ENCODE data around the gene TAS2R40. TPM values are rescaled to one million over a fixed set of nuclear protein-coding genes. Genes with fewer than 3 reads are reported as not detected.

TAS2R40 gene
- polyA plus RNA-seq, 3 donors: 0.54 TPM; not detected in 2

- Histone ChIP-seq H3K79me2 (ENCODE audit: insufficient read depth, low read length) (peaks cover 39% of the 10 kb centered on the region), H4K20me1 (ENCODE audit: insufficient read depth, low read length) (peaks cover 44% of the 10 kb centered on the region), H3K4me2 (replicated peaks; ENCODE audit: extremely low read depth, low read length, poor library complexity, severe bottlenecking) (peak overlapping the region; percentile 83), H3K27ac (ENCODE audit: low read depth in 1 of 2, low read length in 2 of 2) (peak overlapping the region in 1 of 2 donors; percentile 91), H3K9ac (ENCODE audit: insufficient read depth, low read length, poor library complexity, severe bottlenecking) (no peak overlapping the region), H3K9me3 (replicated peaks in 1 of 2; ENCODE audit: control insufficient read depth in 1 of 2, insufficient read depth in 1 of 2, low read length in 2 of 2) (no peaks in the 10 kb centered on the region), H2AFZ (ENCODE audit: insufficient read depth, low read depth, low read length, poor library complexity, severe bottlenecking) (no peak overlapping the region), H3K27me3 (ENCODE audit: control insufficient read depth in 2 of 2, insufficient read depth in 2 of 2, low read length in 2 of 2) (no peaks in the 10 kb centered on the region), H3K4me1 (ENCODE audit: control insufficient read depth in 1 of 2, insufficient read depth in 2 of 2, low read length in 2 of 2) (peaks cover 21 to 26% of the 10 kb centered on the region in 2 donors), H3K4me3 (replicated peaks in 1 of 3; ENCODE audit: low read depth in 2 of 3, low read length in 3 of 3) (peak overlapping the region in 1 of 3 experiments; percentile 99), H3K36me3 (replicated peaks in 1 of 2; ENCODE audit: control insufficient read depth in 1 of 2, insufficient read depth in 2 of 2, low read length in 2 of 2) (peaks cover 38 to 52% of the 10 kb centered on the region in 2 donors)
- peak overlapping the region; percentile 34 to 96 for H3K4me3 Mint-ChIP-seq
- WGBS (ENCODE audit: insufficient coverage): 73% methylated on average over 3 of the region's 15 CpGs
- peaks cover 0 to 4% (median 0%) of the 10 kb centered on the region in 7 donors for H3K9me3 Mint-ChIP-seq
- intact Hi-C loops (cut with micrococcal nuclease): no loop called here
- H3K27me3 Mint-ChIP-seq (ENCODE audit: low read depth in 3 of 3): peaks cover 0 to 2% (median 0%) of the 10 kb centered on the region in 3 donors
- H3K27ac Mint-ChIP-seq: peak overlapping the region in 4 of 7 donors; percentile 10 to 51 (median 33)
- H3K36me3 Mint-ChIP-seq: peaks cover 54 to 55% of the 10 kb centered on the region in 2 donors
- DNase-seq: no peak
- H3K4me1 Mint-ChIP-seq: peaks cover 33% of the 10 kb centered on the region
- TF ChIP-seq CTCF (IDR thresholded peaks at IDR 0.05): no peak
These were observed 43.3 kb downstream of the TAS2R40 start for GRCh38 chr7:143265017-143265693.

- no peak for TF ChIP-seq CTCF (IDR thresholded peaks at IDR 0.05)
- H3K36me3 Mint-ChIP-seq: peaks cover 61% of the 10 kb centered on the region in 2 donors
- H3K27me3 ChIP-seq (ENCODE audit: control insufficient read depth in 2 of 2, insufficient read depth in 2 of 2, low read length in 2 of 2): no peaks in the 10 kb centered on the region
- no peaks in the 10 kb centered on the region for H3K9me3 Mint-ChIP-seq
- H2AFZ ChIP-seq (ENCODE audit: insufficient read depth, low read depth, low read length, poor library complexity, severe bottlenecking): no peak overlapping the region
- H3K9ac ChIP-seq (ENCODE audit: insufficient read depth, low read length, poor library complexity, severe bottlenecking): no peak overlapping the region
- H3K4me1 Mint-ChIP-seq: peaks cover 29% of the 10 kb centered on the region
- peaks cover 13 to 14% of the 10 kb centered on the region in 2 donors for H3K4me1 ChIP-seq (ENCODE audit: control insufficient read depth in 1 of 2, insufficient read depth in 2 of 2, low read length in 2 of 2)
- peak overlapping the region in 3 of 7 donors; percentile 6 to 57 (median 35) for H3K27ac Mint-ChIP-seq
- no peaks in the 10 kb centered on the region for H3K9me3 ChIP-seq (replicated peaks in 1 of 2; ENCODE audit: control insufficient read depth in 1 of 2, insufficient read depth in 1 of 2, low read length in 2 of 2)
- intact Hi-C loops (cut with micrococcal nuclease): no loop called here
- no peak for DNase-seq
- peaks cover 38 to 74% of the 10 kb centered on the region in 2 donors for H3K36me3 ChIP-seq (replicated peaks in 1 of 2; ENCODE audit: control insufficient read depth in 1 of 2, insufficient read depth in 2 of 2, low read length in 2 of 2)
- peak overlapping the region in 1 of 2 donors; percentile 22 for H3K27ac ChIP-seq (ENCODE audit: low read depth in 1 of 2, low read length in 2 of 2)
- no peak overlapping the region for H3K4me2 ChIP-seq (replicated peaks; ENCODE audit: extremely low read depth, low read length, poor library complexity, severe bottlenecking)
- peaks cover 24% of the 10 kb centered on the region for H3K79me2 ChIP-seq (ENCODE audit: insufficient read depth, low read length)
- no peak overlapping the region for H3K4me3 ChIP-seq (replicated peaks in 1 of 3; ENCODE audit: low read depth in 2 of 3, low read length in 3 of 3)
- no peak overlapping the region for H3K4me3 Mint-ChIP-seq
- WGBS (ENCODE audit: insufficient coverage): 35% methylated on average over 4 of the region's 5 CpGs
- peaks cover 44% of the 10 kb centered on the region for H4K20me1 ChIP-seq (ENCODE audit: insufficient read depth, low read length)
- H3K27me3 Mint-ChIP-seq (ENCODE audit: low read depth in 3 of 3): peaks cover 0 to 2% (median 0%) of the 10 kb centered on the region in 3 donors
These were observed 47.4 kb downstream of the TAS2R40 start for GRCh38 chr7:143269251-143269650.

Measured in CD14-positive monocyte (primary cell).